Hematopoietic multipotent progenitor cell treated with erythropoietin and hydrocortisone succinate and interleukin-3 and kit ligand, for 8 days (in vitro differentiated cells): ENCODE results near the gene CAMTA1.
"Not testable (repeated sequence)": the region's sequence is repeated elsewhere in the genome, so short reads cannot be mapped to it uniquely, and the experiment has no call there.

Experiments
- DNase-seq: peaks from one replicate; pipeline ENCODE4 v3.0.0-alpha.2; 2015

The CAMTA1 gene

DNA sequence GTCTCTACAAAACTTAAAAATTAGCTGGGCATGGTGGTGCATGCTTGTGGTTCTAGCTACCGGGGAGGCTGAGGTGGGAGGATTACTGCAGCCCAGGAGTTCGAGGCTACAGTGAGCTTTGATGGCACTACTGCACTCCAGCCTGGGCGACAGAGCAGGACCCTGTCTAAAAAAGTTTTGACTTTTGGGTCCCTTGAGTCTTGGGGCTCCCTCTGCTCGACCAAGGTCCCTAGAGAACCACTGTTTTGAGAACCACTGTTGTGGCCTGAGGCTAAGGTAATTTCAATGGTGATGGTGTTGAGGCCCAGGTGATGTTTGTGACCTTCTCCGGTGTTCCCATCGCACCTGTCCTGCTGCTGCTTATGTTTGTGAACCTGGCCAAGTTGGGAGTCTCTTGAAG, 3.1 kb upstream of the CAMTA1 start:
- no peak for DNase-seq

DNA sequence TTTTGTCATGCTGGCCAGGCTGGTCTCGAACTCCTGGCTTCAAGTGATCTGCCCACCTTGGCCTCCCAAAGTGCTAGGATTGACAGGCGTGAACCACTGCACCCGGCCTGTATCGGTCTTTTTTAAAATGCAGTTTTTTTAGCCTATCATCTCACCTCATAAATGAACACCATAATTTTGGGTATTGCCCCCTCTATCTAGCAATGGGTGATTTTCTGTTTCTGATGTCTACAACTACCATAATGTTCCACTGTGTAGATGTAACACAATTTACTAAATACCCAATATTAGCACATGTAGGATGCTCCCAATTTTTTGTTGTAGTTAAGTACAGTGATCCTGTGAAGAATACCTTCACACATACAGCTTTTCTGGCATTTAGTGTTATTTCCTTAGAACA, 2.0 kb upstream of the CAMTA1 start:
- DNase-seq, result peak; percentile 31

DNA sequence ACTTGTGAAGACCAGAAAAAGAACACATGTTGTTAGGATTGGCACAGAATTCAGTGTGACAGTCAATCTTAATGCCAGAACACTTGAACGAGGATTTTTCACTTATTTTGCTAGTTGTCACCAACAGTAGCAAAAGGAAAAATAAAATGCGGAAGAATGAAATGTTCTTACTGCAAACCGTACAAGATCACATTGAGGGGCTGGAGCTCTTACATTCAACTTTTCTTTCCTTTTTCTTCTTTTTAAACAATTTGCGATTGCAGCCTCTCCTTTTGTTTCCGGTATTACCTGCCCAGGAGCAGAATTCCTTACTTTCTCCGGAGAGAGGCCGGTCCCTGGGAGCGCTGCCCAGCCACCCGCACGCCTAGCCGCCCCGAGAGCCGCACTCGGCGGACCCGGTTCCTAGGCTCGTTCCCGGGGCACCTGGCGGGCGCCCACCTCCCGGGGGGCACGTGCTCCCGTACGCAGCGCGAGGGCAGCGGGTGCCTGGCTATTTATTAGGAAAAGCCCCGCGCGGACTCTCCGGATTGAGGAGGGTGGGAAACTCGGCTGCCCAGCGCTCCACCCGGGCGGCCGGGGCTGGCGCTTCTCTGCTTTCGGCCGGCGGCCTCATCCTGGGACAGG, 1.2 kb upstream of the CAMTA1 start:
- DNase-seq, result peak; percentile 37

DNA sequence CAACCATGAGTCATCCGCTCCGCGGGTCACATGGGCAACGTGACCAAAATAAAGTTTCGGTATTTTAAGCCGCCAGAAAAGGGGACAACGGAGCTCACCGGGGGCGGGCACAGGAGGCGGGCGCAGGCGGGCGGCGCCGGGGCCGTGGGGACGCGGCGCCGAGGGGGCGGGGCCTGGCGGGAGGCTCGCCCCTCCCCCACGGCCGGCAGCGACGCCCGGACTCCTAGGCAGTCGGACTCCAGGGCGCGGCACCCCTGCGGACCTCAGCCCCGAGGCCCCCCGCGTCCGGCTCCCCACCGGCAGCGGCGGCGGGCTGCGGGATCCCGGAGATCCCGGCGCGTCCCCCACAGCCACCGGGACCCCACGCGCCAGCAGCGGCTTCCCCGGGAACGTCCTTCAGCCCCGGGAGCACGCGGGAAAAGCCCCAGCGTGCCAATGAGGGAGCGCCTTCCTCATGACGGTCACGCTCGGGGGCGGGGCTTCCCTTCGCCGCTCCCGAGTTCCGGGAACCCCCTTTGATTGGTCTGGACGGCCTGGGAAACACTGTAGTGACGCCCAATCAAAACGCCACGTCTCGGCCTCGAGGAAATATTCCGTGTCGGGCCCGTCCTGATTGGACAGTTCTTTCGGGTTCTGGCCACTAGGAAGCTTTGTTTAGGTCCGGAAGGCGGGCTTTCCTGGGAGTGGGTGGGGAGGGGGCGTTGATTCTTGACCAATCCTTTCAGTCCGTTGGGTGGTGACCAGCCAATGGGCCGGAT, 515 bp upstream of the CAMTA1 start:
- DNase-seq, result peak; percentile 100

DNA sequence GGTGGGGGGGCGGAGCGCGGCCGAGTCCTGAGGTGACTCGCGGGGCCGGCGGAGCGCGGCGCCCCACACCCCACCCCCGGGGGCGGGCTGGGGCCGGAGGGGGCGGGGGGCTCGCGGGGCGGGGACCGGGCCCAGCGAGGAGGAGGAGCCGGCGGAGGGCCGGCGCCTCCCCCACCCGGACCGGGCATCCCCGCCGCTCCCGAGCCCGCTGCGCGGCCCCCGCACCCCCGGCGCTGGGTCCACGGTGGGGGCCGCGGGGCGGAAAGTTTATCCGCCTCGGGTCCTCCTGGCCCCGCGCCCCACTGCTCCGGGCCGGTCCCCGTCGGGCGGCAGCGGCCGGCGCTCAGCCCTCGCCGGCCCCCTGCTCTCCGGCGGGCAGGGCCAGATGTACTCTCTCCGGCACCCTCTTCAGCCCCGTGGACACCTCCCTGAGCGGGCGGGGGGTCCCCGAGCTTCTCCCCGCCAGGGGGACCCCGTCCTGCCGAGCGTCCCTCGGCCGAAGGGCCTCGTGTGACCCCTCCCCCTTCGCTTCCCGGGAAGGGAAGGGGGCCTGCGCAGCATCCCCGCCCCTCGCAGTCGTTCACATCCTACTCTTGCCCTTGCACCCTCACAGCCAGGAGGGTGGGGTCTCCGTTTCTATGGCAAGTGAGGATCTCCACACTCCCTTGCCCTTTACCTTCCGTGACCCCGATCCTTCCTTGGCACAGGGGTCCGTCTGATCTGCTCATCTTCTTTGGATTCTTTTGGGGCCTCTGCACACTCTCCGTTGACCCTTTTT, 663 bp downstream of the CAMTA1 start:
- DNase-seq, result no peak

DNA sequence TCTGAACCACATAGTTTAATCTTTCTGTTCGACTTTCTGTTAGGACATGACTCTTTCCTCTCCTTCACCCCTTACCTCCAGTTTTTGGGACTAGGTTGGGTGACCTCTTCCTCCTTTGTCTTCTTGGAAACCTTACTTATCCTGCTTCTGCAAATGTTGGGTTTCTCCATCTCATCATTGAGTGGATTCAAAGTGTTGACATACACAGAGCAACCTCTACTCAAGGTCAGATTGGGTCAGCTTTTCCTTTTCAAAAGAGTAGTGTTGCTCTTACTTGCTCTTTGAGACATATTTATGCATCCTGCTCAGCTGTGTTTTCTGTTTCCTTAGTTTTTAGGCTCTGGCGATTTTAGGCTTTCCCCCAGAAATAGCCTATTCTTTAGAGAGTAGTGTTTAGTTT, 3.7 kb downstream of the CAMTA1 start:
- no peak for DNase-seq

DNA sequence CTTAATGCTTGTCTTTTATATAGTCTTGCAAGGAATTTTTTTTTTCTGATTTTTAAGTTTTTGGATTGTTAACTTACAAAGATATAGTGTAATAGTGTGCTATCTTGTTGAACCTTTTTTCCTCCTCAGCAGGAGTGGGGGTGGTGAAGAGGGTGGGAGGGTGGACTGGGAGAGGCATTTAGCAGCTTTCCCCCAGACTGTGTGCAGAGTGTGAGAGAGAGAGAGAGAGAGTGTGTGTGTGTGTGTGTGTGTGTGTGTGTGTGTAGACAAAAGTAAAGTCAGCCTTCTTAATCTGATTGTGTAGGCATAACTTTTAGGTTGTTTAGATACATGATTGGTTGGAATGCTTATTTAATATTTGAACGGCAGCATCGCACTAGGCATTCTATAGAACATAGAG, 4.9 kb downstream of the CAMTA1 start:
- DNase-seq, result no peak

DNA sequence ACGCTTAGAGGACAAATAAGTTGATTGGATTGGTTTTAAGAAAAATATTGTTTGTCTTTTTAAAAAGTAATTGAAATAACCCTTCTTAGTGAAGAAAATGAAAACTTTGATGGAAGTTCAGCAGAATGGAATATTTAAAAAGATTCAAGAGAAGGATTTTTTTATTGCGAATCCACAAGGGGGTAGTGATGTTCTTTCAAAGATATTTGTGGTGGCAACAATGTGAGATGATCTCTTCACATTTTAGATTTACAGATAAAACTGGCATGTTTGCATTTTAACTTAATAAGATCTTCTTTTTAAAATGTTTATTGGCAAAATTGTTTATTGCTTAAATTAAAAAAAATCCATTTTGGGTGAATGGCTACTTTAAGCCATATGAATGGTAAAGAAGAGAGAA, 8.9 kb downstream of the CAMTA1 start:
- DNase-seq, result peak; percentile 53

DNA sequence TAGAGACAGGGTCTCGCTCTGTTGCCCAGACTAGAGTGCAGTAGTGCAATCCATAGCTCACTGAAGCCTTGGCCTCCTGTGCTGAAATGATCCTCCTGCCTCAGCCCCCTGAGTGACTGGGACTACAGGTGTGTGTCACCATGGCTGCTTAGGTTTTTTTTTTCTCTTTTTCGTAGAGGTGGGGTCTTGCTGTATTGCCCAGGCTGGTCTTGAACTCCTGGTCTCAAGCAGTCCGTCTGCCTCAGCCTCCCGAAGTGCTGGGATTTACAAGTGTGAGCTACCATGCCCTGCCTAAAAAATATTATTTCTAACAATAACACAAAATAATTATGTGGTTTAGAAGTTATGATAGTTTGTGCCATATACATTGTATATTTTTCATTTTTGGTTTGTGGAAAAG, 9.9 kb downstream of the CAMTA1 start:
- DNase-seq, result no peak

DNA sequence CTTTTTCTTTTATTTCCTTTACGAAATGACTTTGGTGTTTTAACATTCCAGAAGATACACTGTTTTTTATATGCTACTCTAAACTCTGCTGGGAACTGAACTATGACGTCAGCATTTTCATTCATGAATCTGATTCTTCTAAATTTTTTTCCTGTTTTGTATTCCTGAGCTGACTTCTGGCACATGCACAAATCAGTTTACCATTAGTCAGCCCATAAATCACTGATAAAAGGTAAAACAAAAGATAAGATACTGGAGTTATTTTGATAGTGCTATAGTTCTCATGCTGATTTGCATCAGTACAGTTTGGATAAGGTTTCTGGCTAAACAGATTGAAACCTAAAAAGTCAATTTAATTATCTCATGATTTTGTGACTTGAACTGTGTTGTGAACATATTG, 10.4 kb downstream of the CAMTA1 start:
- DNase-seq, result no peak

DNA sequence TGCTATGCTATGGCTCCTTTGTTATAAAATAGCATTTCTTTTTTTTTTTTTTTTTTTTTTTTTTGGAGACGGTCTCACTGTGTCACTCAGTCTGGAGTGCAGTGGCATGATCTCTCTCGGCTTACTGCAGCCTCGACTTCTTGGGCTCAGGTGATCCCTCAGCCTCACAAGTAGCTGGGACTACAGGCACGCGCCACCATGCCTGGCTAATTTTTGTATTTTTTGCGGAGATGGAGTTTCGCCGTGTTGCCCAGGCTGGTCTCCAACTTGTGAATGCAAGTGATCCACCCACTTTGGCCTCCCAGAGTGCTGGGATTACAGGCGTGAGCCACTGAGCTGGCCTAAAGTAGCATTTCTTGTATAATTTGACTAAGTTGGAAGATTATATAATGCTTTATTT, 10.8 kb downstream of the CAMTA1 start:
- no peak for DNase-seq

DNA sequence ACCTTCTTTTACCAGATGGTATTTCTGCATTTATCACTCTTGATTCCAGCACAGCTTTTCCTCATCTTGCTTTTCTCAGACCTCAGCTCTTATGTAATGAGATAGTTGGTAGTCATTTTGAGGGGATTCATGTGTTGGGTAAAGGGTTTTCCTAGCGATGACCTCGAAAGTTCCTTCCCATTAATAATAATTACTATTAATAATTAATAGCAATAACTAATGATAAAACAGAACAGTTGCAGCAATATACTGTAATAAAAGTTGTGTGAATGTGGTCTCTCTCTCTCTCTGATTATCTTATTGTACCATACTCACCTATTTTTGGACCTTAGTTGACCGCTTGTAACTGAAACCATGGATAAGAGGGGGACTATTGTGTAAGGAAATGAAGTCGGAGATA, 14.2 kb downstream of the CAMTA1 start:
- DNase-seq, result no peak

DNA sequence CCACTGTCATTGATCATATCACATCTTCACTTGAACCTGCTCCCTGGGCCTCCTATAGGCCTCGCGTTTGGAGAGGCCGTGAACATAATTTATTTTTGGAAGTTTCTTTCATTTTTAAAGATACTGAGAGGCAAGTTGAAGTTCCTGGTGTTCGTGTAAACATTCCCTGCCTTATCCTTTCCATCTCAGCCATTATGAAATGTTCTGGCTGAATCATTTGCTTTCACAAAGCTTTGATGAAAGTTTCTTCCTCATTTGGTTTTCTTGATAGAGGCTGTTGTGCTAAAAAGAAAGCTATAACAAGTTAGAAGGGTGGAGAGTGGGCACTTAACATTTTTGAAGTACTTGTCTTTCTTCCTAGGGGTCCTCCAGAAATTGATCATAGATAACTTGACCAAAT, 15.5 kb downstream of the CAMTA1 start:
- DNase-seq, result no peak

DNA sequence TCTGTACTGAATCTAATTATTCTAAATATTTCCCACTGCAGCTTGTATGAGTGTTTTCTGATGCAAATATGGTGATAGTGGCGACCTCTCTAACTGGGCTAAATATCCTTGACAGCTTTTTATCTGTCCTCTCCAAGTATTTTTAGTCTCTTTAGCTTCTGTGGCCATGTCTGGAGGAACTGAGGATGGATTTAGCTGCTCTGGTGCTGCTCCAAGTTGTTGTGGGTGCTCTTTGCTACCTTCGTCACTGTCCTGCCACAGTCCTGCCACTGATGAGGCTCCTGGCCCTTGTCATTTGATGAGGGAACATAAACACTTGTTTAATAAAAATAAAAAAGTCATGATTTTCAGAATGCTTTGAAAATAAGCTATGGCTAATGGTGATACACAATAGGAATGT, 15.9 kb downstream of the CAMTA1 start:
- no peak for DNase-seq

DNA sequence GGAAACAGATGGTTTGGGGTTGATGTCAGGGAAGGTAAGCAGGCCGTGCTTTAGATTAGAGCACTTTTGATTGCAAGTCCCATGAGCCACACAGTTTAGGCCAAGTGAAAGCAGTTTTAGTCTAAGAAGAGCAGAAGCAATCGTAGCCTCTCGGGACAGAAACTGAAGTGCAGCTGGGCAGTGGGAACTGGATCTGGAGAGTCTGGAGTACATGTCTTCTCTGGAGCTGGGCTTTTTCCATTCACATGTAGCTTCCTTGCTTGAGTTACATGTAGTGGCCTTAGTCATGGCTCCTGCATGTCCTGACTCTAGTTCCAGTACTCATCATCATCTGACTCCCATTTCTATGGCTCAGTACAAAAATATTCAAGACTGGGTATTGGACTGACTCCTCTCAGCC, 16.7 kb downstream of the CAMTA1 start:
- no peak for DNase-seq

DNA sequence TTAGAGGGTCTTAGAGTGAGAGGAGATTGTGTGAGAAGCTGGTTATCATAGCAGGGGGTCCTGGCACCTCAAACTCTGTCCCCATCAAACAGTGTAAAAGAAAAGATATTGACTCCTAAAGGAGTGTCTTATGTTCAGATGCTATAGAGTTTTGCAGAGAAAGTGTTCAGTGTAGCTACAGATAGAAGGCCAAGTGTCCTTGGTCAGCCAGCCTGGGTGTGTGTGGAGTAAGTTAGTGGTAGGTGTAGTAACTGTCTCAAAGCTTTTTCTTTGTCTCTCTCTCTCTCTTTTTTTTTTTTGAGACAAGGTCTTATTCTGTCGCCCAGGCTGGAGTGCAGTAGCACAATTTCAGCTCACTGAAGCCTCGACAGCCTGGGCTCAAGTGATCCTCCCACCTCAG, 17.2 kb downstream of the CAMTA1 start:
- DNase-seq, result no peak

DNA sequence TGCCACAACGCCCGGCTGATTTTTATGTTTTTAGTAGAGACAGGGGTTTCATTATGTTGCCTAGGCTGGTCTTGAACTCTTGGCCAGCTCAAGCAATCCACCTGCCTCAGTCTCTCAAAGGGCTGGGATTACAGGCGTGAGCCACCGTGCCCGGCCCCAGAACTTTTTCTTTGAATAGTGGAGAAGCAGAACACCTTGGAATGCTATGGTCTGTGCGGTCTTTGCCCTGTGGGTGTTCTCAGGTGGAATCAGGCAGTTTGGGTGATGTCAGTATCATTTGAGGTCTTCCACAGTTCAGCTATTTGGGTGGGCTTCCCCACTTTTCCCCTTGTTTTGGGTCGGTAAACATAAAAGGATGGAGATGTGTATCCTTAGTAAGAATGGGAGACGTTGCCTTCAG, 17.6 kb downstream of the CAMTA1 start:
- DNase-seq, result no peak

DNA sequence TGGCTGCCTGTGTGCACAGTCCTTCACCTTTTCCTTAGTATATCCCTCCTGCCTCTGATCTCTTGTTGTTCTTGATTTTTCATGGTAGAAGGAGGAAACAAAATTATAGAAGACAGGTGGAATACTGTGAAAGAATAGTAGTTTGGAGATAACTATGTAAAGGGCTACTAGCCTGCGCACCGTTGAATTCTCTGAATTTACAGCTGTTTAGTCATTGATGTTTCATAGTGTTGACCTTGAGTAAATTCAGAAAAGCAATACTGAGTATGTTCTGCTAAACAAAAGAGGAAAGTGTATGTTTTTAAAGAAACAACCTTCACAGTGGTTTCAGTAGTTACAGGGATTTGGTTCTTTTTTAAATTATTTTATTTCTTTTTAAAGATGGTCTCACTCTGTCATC, 18.1 kb downstream of the CAMTA1 start:
- no peak for DNase-seq

DNA sequence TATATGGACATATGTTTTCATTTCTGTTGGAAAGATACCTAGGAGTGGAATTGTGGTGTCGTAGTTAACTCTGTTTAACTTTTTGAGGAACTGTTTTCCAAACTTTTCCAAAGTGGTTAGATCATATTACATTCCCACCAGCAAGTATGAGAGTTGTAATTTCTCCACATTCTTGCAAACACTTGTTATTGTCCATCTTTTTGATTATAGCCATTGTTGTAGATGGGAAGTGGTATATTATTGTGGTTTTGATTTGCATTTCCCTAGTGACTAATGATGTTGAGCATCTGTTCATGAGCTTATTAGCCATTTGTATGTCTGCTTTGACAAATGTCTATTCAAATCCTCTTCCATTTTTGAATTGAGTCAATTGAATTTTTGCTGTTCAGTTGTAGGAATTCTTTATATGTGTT, 19.8 kb downstream of the CAMTA1 start:
- no peak for DNase-seq

DNA sequence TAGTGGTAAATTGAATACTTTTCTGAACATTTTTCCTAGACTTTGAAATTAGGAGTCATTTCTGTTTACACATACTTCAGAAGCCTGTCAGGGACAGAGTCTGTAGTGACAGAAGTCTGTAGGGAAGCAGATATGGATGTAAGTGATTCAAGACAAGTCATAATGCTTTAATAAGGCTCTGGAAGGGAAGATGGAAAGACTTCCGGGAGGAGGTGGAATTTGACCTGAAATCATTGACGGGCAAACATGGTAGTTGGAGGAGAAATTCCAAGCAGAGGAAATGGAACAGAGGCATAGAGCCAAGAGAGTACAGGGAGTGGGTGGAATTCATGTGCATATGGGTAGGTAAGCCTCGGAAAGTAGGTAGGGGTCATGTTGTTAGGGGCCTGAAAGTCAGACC, 22.5 kb downstream of the CAMTA1 start:
- DNase-seq, result no peak

DNA sequence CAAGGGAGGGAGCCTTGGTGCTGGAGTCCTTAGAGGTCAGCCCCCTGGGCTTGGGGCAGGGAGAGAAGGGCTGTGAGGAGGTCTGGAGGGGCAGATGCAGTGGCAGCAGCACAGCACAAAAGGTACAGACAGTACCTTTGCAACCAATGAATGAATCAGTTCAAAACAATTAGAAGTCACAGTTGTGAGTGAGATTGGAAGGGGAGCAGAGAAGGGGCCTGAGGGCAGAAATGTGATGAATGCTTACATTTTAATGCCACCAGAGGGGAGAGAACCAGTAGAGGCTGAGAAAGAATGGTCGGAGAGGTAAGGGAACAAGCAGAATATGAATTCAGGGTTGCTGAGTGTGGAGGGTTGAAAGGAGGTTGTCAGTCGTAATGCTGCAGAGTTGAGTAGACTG, 24.2 kb downstream of the CAMTA1 start:
- no peak for DNase-seq

DNA sequence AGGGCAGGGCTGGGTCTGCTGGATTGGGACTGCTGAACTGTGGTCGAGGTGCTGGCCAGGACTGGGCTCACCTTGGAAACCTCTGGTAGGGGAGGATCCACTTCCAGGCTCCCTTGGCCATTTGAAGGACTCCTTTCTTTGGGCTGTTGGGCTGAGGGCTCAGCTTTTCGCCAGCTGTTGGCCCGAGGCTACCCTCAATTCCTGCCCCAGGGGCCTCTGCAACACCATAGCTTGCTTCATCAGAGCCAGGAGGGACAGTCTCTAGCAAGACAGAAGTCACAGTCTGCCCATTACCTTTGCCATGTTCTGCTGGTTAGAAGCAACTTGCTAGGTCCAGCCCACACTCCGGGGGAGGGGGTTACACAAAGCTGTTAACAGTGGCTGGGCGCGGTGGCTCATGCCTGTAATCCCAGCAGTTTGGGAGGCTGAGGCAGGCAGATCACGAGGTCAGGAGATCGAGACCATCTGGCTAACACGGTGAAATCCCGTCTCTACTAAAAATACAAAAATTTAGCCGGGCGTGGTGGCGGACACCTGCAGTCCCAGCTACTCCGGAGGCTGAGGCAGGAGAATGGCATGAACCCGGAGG, 25.0 kb downstream of the CAMTA1 start:
- DNase-seq, result not testable (repeated sequence)

DNA sequence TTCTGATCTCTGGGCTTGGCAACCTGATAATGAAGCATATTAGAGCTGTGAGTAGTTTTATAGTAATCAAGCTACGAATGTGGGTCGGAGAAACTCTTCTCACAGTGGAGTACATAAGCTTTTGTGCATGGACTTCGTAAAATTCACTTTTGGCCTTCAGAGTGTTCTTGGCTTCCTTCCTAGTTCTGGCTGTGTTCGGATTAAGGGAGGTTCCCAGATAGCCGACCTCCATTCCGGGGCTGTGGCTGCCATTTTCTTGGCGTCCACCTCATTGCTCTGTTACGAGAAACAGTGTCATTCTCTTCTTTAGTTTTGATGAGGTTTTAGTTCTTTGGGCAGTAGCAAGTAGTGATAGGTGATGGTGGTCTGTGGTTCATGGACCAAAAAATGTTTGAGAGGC, 26.3 kb downstream of the CAMTA1 start:
- no peak for DNase-seq

DNA sequence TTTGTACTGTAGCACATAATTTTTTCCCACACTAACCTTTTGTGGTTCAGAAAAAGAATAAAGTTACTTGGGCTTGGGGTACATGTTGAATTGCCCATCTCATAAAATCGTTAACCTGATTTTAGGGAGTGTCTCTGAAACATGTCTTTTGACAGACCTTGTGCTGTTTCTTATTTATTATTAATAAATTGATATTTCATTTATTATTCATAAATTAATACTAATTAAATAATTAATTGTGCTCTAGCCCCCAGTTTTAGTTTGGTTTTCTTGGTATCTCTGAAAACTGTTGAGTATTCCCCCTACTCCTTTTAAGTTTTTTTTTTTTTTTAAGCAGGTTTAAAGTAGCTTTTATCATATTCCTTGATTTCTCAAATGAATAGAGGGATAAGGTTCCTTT, 27.9 kb downstream of the CAMTA1 start:
- DNase-seq, result no peak
